Large intestine (tissue), 3 donors: ENCODE results near the gene ATP1A2. TPM values are rescaled to one million over a fixed set of nuclear protein-coding genes. Genes with fewer than 3 reads are reported as not detected.

Source experiments
- DNase-seq, 2 donors: peaks; one replicate each; pipeline versions ENCODE4 v3.0.0 to v3.0.0-alpha.2; 2013
- H3K27ac ChIP-seq: one replicate; pipeline ENCODE4 v1.5.1; 2013; ENCODE audit warnings: low read length
- H3K27me3 ChIP-seq: 2 replicates; pipeline ENCODE4 v1.6.1; 2013; ENCODE audit warnings: low read length; ENCODE audit not compliant: control insufficient read depth, insufficient read depth
- H3K36me3 ChIP-seq: 2 replicates; pipeline ENCODE4 v1.6.1; 2013; ENCODE audit warnings: low read length; ENCODE audit not compliant: control insufficient read depth, insufficient read depth
- H3K4me1 ChIP-seq: one replicate; pipeline ENCODE4 v1.6.1; 2013; ENCODE audit warnings: low read length; ENCODE audit not compliant: control insufficient read depth, insufficient read depth
- H3K4me3 ChIP-seq: one replicate; pipeline ENCODE4 v1.5.1; 2013; ENCODE audit warnings: low read length
- H3K9me3 ChIP-seq: one replicate; pipeline ENCODE4 v1.6.1; 2013; ENCODE audit warnings: mild to moderate bottlenecking, low read depth, low read length, moderate library complexity; ENCODE audit not compliant: control insufficient read depth
- WGBS: methylation state at CpG from one replicate; pipeline ENCODE4 v1.1.5; 2013; ENCODE audit warnings: low lambda C conversion rate; ENCODE audit not compliant: insufficient coverage; 5-methylcytosine and 5-hydroxymethylcytosine counted together
- polyA plus RNA-seq: library from polyadenylated mRNA; unstranded; fragments of 120-200 nt; gene quantifications from one replicate; pipeline ENCODE4 v1.2.1, GENCODE V29; 2013

The ATP1A2 gene
- polyA plus RNA-seq, 1 donor = 7.5 TPM

DNA sequence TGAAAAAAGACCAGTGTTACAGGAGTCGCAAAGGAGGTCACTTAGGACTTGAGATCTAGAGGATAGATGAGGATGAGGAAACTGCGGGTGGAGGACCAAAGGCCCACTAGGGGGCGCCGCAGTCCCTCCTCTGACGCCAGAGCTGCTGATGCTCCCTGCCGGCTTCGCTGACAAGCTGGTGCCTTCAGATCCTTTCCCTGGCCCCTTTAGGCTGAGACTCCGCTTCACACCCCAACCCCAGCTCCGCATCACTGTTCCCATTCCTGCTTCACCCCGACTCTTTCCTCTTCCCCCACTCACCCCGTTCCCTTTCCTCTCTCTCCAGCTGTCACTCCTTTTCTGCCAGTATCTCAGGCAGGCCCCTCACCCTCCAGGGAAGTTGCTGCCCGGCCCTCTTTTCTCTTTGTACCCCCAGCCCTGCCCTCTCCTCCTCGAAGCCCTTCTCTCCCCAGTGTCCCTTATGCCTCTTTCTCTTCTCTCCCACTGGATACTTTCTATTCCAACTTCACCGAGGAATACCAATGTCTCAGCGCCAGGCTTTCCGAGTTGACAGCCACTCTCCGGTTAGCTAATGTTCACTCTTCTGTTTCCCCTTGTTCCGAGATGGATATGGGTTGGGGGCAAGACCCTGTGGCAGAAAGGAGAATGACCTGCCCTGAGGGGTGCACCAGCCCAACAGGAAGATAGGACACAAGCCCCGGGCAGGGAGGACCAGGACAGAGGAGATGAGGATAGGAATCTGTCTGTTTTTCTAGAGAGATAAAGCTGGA lies 29.7 kb upstream of the ATP1A2 start:
- Histone ChIP-seq H3K27ac (no peak overlapping the region), H3K4me3 (no peak overlapping the region), H3K9me3 (peaks cover 8% of the 10 kb centered on the region), H3K4me1 (peaks cover 6% of the 10 kb centered on the region), H3K36me3 (peaks cover 25% of the 10 kb centered on the region), H3K27me3 (peaks cover 35% of the 10 kb centered on the region)
- 50% methylated on average over 4 of the region's 19 CpGs for WGBS
- peak; percentile 60 to 61 for DNase-seq

DNA sequence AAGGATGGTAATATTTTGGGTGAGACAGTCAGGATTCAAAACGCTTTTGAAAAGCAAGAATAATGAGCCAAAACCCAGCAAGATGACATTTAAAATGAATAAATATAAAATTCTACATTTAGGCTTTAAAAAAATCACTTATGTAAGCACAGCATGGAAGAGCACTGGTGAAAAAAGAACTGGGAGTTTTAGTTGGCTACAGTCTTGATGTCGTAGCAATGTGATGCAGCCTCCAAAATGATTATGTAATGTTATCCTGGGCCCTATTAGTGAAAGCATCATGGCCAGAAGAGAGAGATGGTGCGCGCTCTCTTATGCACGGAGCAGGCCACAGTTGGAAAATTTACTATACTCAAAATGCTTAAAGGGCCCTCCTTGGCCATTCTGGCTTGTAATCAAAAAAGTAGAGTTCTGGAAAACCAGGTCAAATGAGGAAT lies 29.1 kb upstream of the ATP1A2 start:
- no peak for DNase-seq
- peaks cover 29% of the 10 kb centered on the region for H3K27me3 ChIP-seq

DNA sequence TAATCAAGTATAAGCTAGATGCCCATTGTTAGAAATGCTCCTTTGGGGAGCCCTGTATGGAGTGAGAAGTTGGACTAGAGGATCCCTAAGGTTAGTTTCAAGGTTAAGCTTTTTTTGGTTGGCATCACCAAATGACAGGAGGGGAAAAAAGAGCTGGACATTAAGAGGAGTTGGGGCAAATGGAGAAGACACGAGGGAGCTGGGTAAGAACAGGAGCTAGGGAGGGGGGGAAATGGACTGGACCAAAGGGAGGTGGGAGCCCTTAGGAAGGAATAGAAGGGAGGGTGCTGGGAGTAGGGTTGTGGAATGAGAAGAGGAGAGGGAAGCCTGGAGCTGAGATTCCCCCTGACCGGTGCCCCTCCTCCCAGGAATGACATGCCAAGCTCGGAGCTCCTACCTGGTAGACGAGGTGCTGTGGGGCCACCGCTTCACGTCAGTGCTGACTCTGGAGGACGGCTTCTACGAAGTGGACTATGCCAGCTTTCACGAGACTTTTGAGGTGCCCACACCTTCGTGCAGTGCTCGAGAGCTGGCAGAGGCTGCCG lies 28.4 kb upstream of the ATP1A2 start:
- H3K27me3 ChIP-seq = peaks cover 22% of the 10 kb centered on the region
- 100% methylated on average over 1 of the region's 12 CpGs for WGBS
- H3K27ac ChIP-seq = no peak overlapping the region
- H3K9me3 ChIP-seq = peaks cover 8% of the 10 kb centered on the region
- no peak for DNase-seq
- no peak overlapping the region for H3K4me3 ChIP-seq
- H3K4me1 ChIP-seq = peaks cover 6% of the 10 kb centered on the region
- peaks cover 37% of the 10 kb centered on the region for H3K36me3 ChIP-seq

More for the DNA sequence above, 29.1 kb upstream of the ATP1A2 start:
- Histone ChIP-seq H3K36me3 (peaks cover 30% of the 10 kb centered on the region), H3K9me3 (peaks cover 8% of the 10 kb centered on the region), H3K4me1 (peaks cover 6% of the 10 kb centered on the region), H3K27ac (no peak overlapping the region), H3K4me3 (no peak overlapping the region)
- no CpG with 5 or more reads among the region's 5 CpGs for WGBS

DNA sequence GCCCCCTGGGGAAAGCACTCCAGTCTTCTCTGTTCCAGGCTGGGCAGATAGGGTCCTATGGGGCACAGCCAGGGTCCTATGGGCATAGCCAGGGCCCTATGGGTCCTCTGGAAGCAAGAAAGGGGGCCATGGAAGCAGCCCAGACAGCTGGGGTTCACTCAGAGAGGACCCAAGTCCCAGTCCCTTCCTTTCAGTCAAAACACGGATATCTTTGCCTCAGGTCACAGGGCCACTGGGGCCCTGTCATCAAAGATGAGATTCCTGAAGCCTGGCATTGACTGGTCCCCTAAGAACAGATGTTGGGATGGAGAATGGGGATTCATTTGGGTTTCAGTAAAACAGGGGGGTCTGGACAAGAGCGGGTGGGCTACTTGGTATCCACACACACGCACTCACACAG lies 25.7 kb upstream of the ATP1A2 start:
- peaks cover 56% of the 10 kb centered on the region for H3K36me3 ChIP-seq
- no peak for DNase-seq
- no CpG with 5 or more reads among the region's 3 CpGs for WGBS

DNA sequence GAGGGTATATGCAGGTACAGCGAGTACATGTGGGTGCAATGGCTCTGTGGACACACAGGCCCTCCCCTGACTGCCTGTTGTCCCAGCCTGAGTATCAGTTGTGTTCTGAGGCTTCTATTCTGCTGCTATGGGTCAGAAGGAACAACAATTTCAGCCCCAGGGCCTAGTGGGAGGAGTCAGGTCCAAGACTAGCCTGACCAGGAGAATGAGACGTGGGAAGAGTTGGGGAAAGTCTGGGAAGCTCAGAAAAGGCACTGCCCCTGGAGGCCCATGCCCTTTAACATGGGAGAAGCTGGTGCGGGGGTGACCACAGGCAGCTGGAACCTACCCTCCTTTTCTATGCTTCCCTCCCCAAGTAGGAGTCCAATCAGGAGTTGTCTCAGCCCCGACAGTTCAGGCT lies 24.8 kb upstream of the ATP1A2 start:
- Histone ChIP-seq H3K4me3 (no peak overlapping the region), H3K9me3 (no peaks in the 10 kb centered on the region), H3K4me1 (peaks cover 17% of the 10 kb centered on the region), H3K27ac (no peak overlapping the region), H3K27me3 (no peaks in the 10 kb centered on the region), H3K36me3 (peaks cover 57% of the 10 kb centered on the region)
- no CpG with 5 or more reads among the region's 4 CpGs for WGBS
- DNase-seq = no peak

More for the DNA sequence above, 25.7 kb upstream of the ATP1A2 start:
- H3K9me3 ChIP-seq = no peaks in the 10 kb centered on the region
- H3K4me3 ChIP-seq = no peak overlapping the region
- H3K4me1 ChIP-seq = peaks cover 11% of the 10 kb centered on the region
- H3K27me3 ChIP-seq = no peaks in the 10 kb centered on the region
- H3K27ac ChIP-seq = no peak overlapping the region

DNA sequence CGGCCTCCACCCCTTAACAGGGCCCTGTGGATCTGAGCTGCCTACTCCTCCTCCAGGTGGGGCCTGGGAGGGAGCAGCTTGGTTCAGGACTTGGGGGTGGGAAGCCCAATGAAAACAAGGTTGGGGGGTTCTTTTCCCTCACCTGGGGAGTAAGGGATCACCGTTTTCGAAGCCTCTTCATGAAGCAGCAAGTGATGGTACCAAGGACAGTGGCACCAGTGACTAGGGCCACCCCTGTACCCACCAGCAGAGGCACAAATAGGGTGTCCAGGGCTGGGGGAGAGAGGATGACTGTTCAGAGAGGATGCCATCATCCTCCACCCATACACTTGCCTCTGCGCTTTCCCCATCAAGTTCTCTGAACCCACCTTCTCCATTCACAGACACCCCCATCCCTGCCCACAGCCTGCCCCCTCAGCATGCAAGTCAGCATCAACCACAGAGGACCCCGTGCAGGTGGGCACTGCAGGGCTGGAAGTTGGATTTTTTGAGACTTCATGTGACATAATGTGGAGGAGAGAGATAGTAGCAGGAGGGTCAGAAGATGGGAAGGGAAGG lies 23.8 kb upstream of the ATP1A2 start:
- DNase-seq = no peak
- WGBS = no CpG with 5 or more reads among the region's 5 CpGs
- Histone ChIP-seq H3K27ac (no peak overlapping the region), H3K27me3 (no peaks in the 10 kb centered on the region), H3K36me3 (peaks cover 54% of the 10 kb centered on the region), H3K4me1 (peaks cover 24% of the 10 kb centered on the region), H3K9me3 (no peaks in the 10 kb centered on the region), H3K4me3 (no peak overlapping the region)

DNA sequence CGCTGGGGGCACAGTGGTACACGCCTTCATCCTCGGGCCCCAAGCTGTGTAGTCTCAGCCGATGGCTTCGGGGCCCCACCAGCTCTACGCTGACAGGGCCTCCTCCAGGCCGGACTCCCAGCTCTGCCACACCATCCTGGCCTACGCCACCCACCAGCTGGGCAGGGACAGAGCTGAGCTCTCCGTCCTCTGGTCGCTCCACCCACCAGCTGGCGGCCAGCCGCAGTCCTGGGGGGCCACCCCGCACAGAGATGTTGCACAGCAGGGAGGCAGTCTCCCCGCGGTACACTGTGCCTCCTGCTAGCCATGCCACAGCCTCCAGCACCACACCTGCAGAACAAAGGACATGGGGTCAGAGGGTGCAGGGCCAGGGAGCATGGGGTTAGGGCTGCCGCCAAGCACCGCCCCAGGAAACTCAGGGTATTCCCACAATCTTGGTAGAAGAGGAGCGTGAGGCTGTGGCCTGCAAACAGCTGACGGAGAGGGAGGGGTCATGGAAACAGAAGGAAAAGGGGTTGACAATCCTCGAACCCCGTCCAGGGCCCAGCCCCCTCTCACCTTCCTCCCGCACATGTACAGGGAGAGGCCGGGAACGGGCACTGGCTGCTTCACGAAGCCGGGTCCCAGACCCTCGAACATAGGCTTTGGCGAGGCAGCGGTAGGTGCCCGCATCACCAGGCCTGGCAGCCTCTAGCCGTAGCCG lies 23.0 kb upstream of the ATP1A2 start:
- peaks cover 32% of the 10 kb centered on the region for H3K4me1 ChIP-seq
- WGBS = no CpG with 5 or more reads among the region's 32 CpGs
- peaks cover 51% of the 10 kb centered on the region for H3K36me3 ChIP-seq
- H3K9me3 ChIP-seq = no peaks in the 10 kb centered on the region
- no peaks in the 10 kb centered on the region for H3K27me3 ChIP-seq
- H3K4me3 ChIP-seq = no peak overlapping the region
- no peak overlapping the region for H3K27ac ChIP-seq
- DNase-seq = no peak

DNA sequence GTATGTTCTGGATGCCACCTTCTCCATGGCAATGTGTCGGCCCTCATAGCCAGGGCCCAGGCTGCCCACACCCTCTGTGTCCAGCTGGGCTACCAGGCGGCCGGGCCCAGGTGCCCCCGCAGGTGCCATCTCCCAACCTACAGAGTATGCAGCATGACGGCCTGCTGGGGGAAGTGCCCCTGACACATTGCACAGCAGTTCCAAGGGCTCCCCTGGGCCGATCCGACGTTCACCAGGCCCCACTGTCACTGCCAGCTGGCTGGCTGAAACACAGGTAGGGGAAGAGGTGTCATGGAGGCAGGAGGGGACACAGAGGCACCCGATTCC lies 22.5 kb upstream of the ATP1A2 start:
- no peaks in the 10 kb centered on the region for H3K9me3 ChIP-seq
- H3K36me3 ChIP-seq = peaks cover 51% of the 10 kb centered on the region
- H3K27ac ChIP-seq = no peak overlapping the region
- H3K4me1 ChIP-seq = peaks cover 35% of the 10 kb centered on the region
- no peaks in the 10 kb centered on the region for H3K27me3 ChIP-seq
- WGBS = no CpG with 5 or more reads among the region's 9 CpGs
- H3K4me3 ChIP-seq = no peak overlapping the region
- DNase-seq = no peak

DNA sequence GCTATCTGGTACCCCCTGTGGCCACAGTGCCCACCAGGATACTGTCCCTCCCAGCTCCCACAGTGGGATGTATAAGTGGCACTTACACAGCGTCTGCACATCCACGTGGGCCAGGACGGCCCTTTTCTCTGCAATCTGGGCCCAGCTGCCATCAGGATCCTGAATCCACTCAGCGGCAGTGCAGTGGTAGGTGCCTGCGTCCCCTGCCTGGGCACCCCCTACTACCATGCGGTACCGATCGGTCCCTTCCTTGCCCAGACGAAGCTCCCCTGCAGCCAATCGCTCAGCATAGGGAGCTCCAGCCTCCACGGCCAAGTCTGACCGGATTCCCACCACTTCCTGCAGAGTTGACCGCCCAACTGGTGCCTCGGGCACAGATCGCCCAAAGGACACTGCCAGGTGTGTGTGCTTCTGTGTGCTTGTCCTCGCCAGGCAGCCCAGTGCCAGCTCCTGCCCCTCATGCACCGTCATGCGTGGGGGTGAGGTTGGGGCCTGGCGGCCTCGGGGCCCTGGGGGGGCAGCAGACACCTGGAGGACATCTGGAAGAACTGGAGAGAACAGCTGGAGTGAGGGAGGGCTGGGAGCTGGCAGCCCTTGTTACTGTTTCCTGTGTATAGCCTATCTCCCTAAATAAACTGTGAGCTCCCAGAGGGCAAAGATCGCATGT lies 21.8 kb upstream of the ATP1A2 start:
- Histone ChIP-seq H3K9me3 (no peaks in the 10 kb centered on the region), H3K27me3 (no peaks in the 10 kb centered on the region), H3K27ac (no peak overlapping the region), H3K36me3 (peaks cover 46% of the 10 kb centered on the region), H3K4me3 (no peak overlapping the region), H3K4me1 (peaks cover 35% of the 10 kb centered on the region)
- peak in 1 of 2 donors; percentile 58 for DNase-seq
- no CpG with 5 or more reads among the region's 21 CpGs for WGBS

DNA sequence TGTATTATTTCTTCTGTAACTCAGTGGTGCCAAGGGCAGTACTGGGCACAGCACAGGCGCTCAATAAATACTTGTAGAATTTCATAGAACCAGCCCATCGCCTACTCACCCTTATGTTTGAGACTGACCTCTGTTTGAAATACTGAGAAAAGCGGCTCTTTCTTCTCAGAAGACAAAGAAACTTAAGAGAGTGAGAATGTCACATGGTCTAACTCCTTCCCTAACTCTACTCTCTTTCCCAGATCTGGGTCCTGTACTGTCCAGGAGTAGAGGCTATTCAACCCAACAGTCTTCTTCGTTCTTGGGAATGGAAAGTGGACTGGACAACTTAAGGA lies 21.3 kb upstream of the ATP1A2 start:
- H3K27ac ChIP-seq = no peak overlapping the region
- WGBS = no CpG with 5 or more reads among the region's 4 CpGs
- H3K4me3 ChIP-seq = no peak overlapping the region
- peaks cover 41% of the 10 kb centered on the region for H3K36me3 ChIP-seq
- DNase-seq = no peak
- H3K4me1 ChIP-seq = peaks cover 36% of the 10 kb centered on the region
- no peaks in the 10 kb centered on the region for H3K9me3 ChIP-seq
- no peaks in the 10 kb centered on the region for H3K27me3 ChIP-seq
